Activated T-cell treated with anti-CD3 and anti-CD28 coated beads for 48 hours (primary cell): Measurements from ENCODE around the gene PCSK6.

Experiments
- DNase-seq: peaks from one replicate; pipeline ENCODE4 v3.0.0-alpha.2; 2020; ENCODE audit warnings: low read depth

PCSK6 gene

DNA sequence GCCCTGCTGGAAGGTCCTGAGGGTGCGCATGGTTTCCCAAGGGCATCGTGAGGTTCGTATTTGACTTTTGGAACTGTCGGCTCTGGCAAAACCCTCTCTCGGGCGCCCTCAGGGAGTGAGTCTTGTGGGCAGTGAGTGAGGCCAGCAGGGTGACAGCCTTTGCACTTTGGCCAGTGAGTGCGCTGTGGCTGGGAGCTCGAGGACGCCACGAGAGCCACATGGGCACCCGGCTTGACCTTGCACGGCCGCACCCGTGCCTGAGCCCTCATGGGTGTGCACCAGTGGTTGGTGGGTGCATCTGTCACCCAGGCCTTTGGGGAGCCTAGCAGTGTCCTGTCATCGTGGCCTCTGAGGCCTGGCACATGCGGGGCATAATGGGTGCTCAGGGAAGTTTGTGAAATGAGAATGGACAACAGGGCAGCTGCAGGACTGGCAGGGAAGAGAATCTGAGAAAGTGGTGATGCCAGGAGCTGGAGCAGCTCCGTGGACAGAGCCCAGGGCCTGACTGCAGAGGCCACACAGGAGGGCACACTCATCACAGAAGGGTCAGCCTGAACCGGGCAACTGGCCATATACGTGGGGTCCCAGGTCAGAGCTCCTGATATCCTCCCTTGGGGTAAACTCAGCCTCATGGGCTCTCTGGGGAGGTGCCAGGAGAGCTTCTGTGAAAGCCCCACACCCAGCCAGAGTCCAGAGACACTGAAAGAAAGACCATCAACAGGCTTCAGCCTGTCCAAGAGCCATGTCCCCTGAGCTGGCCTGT lies 164.1 kb downstream of the PCSK6 start:
- no peak for DNase-seq

DNA sequence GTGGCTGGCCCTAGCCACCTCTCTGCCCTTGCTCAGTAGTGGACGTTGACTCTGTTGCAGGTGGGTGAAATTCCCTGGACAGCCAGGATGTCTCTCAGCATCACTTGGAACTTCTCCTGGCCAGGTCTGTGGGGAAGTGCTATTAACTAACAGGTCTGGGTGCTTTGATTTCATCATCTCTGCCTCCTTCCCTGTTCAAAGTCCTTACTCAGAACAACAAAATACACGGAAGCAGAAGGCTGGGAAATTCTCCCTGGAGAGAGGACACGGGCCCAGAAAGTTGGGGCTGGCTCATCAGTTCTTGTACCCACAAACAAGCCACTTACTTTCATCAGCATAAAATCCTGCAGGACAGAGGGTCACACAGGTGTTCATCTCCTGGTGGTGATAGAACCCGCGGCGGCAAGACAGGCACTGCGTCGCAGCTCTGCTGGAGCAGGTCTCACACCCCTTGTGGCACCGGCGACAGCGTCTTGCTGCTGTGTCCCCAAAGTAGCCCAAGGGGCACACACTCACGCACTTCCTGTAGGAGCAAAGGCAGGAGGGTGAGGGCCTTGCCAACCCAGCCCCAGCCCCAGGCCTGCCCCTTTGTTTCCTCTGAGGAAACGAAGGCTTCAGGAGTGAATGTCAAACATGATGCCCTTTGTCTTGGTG lies 164.9 kb downstream of the PCSK6 start:
- DNase-seq = no peak

- no peak for DNase-seq
These were observed 165.5 kb downstream of the PCSK6 start for GRCh38 chr15:101323793-101324523.

- no peak for DNase-seq
These were observed 166.5 kb downstream of the PCSK6 start for GRCh38 chr15:101322854-101323477.

- DNase-seq = no peak
These were observed 167.4 kb downstream of the PCSK6 start for GRCh38 chr15:101322016-101322695.

- DNase-seq = peak; percentile 53
These were observed 168.9 kb downstream of the PCSK6 start for GRCh38 chr15:101320501-101321052.

DNA sequence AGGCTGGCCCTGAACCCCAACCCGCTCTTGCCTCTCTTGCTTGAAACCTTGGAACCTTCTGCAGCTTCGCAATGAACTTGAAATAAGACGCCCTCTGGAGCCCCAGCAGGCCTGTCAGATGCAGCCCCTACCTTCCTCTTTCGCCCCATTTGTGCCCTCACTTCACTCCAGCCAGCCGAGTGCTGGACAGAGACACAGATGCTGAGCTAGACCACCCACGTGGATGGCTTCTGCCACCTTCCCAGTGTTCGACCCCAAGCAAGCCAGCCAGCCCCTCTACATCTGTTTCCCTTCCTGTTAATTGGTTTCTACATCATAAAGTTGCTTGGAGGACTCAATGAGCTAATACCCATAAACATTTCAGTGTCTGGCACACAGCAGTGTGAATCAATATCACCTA lies 170.7 kb downstream of the PCSK6 start:
- DNase-seq = no peak

- DNase-seq = no peak
These were observed 171.2 kb downstream of the PCSK6 start for GRCh38 chr15:101318147-101318819.

DNA sequence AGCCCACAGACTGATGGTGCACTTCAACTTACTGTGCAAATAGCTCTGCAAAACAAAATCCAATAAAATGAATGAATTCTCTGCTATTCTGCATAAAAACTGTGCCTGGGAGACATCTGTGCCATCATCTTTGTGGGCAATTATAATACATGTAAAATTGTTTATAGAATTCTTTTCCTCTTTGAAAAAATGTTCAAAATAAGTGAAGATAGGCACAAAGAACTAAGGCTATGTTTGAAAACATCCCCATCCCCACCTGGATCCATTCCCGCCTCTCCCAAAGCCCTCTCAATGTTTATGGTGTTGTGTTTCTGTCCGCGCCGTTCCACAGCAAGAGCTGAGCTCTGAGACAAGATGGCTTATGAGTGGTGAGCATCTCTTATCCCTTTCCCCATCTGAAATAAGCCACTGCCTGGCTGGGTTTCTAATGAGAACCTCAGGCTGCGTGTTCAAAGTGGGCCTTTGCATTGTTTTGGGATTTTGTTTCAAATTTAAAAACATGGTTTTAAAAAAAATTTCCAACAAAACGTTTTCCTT lies 172.1 kb downstream of the PCSK6 start:
- no peak for DNase-seq

DNA sequence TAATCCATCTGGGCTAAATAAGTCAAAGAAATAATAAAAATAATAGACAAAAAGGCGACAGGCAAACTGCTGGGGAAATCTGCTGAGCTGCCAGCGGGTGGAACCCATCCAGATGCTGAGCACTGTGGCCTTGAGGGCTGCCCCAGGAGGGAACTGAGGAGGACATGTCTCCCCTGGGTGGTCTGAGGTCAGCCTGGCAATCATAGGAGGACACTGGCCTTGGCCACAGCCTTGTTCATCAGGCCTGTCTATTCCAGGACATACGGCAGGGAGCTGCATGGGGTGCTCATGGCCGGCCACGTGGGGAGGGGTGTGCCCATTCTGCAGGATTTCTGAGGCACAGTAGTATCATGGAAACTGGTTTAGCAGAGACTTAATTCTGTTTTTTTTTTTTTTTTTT lies 173.0 kb downstream of the PCSK6 start:
- DNase-seq = no peak

- DNase-seq = no peak
These were observed 173.8 kb downstream of the PCSK6 start for GRCh38 chr15:101315736-101316135.

DNA sequence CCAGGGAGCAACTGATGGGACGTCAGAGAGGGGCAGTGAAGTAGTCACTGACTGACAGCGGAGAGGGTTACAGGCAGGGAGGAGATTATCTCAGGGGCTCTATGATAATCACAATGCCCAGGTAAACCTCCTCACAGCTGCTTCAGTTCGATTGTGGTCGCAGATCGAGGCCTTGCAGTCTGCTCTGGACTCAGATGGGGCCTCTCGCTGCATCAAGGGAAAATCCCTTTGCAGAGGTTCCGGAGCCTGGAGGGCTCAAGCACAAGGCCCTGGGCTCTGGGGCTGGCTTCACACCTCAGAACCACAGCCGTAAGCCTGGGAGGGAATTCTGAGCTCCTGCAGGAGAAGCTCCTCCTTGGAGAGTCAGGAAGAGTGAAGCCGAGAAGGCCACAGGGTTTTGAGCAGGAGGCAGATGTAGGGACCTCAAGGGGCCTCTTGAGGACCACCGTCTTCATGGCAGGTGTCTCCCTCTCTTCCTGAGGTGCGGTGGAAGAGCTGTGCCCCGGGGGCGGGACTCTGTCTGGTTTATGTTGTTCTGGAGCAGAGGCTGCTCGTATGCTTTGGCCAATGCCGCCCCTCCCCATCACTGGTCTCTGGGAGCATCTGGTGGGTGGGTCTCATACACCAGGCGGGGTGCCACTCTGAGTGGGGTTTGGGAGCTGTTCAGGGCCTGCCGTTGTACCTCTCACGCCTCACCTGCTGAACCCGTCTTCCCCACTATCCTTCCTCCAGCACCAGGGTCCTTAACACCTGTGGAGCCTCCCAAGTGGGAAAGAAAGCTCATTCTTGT lies 175.0 kb downstream of the PCSK6 start:
- DNase-seq = no peak

DNA sequence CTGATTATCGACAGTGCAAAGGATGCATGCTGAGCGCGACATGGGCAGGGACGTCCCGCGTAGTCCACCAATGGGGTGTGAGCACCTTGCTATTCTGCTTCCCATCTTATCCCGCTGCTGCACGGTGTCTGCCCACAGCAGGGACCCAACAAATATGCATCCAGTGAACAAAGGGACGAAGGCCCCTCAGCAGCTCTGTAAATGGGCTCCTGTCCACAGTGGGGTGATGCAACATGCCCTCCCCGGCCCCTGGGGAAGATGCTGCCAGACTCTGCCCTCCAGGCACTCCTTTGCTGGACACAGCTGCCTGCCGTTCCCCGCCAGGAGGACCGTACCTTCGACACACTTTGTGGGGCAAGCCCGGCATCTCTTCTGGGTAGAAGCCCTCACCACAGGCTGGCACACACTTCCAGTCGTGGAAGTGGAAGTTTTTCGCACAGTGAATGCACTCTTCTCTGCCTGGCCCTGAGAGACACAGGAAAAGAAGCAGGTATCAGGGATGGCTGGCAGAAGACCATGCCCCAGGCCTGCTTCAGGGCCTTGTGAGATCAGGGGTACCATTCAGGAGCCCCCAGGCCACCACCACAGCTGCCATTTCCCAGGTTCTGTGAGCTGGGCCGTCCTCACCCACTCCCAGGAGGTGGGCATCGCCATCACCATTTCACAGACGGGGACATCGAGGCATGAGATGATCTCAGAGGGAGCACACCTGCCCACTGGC lies 176.3 kb downstream of the PCSK6 start:
- no peak for DNase-seq

- DNase-seq = no peak
These were observed 179.0 kb downstream of the PCSK6 start for GRCh38 chr15:101310508-101310907.

DNA sequence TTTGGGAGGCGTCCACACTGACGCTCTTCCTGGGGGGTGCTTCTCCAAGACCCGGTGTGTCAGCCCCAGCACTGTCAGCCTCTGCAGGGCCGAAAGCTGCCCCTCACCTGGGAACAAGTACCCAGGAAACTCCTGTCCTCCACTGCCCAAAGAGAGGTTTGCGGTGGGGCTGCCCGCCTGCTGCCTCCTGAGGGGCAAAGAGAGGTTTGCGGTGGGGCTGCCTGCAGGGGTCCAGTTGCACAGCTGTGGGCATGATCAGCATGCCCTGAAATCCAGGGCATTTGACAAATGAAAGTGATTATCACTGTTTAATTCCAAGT lies 179.4 kb downstream of the PCSK6 start:
- DNase-seq = no peak

DNA sequence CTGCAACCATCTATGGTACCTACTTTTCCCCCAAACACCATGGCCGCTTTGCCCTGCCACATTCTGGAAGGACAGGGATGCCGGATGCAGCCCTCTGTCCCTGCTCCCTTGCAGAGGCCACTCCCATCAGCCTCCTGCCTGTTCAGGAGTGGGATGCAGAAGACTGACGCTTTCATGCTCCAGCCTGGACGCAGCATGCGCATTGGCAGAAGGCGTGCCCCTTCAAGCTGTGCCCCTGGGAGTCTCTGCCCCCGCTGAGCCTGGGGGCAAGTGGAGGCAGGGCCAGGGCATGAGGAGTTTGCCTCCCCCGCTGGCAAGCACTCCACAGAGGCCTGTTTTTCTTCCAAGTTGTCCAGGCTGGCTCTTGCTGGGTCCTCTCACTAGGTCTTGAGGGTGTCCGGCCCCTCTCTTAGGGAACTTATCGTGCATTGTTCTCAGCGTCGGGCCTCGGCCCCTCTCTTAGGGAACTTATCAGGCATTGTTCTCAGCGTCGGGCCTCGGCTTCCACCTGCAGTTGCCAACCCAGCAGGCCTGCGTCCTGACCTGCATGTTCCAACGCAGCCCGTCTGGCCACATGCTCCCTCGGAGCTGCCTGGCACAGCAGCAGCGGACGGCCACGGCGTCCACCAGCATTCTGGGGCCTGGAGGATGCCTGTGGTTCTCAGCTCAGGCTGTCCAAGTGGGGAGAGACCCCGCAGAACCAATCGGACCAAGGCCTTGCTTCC lies 179.9 kb downstream of the PCSK6 start:
- no peak for DNase-seq

DNA sequence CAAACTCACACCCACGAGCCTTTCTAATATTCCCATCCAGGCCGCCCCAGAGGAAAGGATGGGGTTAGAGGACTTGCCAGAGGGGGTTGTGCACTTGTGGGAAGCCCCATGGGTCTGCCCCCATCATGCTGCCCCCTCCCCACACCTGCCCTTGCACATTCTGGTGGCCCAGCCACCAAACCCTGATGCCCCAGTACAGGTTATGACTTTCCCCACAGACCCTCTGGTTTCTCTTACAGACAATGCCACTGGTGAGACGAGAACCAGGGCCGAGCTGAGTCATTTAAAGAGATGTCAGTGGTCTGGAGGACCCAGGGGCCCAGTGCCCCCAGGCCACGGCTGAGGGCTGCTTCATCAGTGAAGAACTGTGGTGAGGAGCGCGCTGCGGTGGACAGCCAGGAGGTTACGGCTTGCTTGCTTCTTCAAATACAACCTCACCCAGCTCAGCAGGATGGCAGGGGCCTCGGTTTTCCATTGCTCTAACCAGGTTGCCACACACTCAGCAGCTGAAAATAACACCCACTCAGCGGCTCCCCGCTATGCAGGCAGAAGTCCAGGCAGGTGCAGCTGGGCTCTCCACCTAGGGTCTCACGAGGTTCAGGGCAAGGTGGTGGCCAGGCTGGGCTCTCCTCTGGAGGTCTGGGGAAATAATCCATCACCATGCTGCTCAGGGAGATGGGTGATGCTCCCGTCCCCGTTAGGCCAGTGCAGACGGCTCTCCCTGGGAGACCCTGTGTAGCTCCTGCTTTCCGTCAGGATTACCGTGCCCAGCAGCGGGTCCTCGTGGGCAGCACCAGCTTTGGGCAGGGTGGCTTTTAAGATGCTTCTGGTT lies 180.7 kb downstream of the PCSK6 start:
- DNase-seq = no peak
